NCI-H524 (cell line): ENCODE measurements around the gene DOK3.

Experiments
- DNase-seq, 2 experiments: peaks; one replicate each; lab custom pipeline; 2025; lab: John Stamatoyannopoulos, UW

Gene DOK3

GRCh38 chr5:177468685-177469628 is 40.7 kb downstream of the DOK3 start:
- no peak for DNase-seq

GRCh38 chr5:177468329-177468684 is 41.3 kb downstream of the DOK3 start:
- no peak for DNase-seq

GRCh38 chr5:177467436-177467835 is 42.2 kb downstream of the DOK3 start:
- no peak for DNase-seq

- DNase-seq: no peak
Observed at GRCh38 chr5:177466861-177467260, 42.8 kb downstream of the DOK3 start.

GRCh38 chr5:177465044-177465443 is 44.6 kb downstream of the DOK3 start:
- no peak for DNase-seq

- no peak for DNase-seq
Observed at GRCh38 chr5:177462021-177462670, 47.5 kb downstream of the DOK3 start.

GRCh38 chr5:177459819-177460628 is 49.6 kb downstream of the DOK3 start:
- no peak for DNase-seq

- no peak for DNase-seq
Observed at GRCh38 chr5:177459357-177459756, 50.3 kb downstream of the DOK3 start.

- DNase-seq: peak in 1 of 2 experiments; percentile 12
Observed at GRCh38 chr5:177458912-177459350, 50.7 kb downstream of the DOK3 start.

GRCh38 chr5:177457852-177458681 is 51.6 kb downstream of the DOK3 start:
- DNase-seq: peak in 1 of 2 experiments; percentile 12

GRCh38 chr5:177456976-177457851 is 52.4 kb downstream of the DOK3 start:
- DNase-seq: peak; percentile 95 to 97

- DNase-seq: no peak
Observed at GRCh38 chr5:177456591-177456964, 53.0 kb downstream of the DOK3 start.

- DNase-seq: peak; percentile 81 to 89
Observed at GRCh38 chr5:177455661-177456590, 53.7 kb downstream of the DOK3 start.

GRCh38 chr5:177455036-177455660 is 54.5 kb downstream of the DOK3 start:
- DNase-seq: peak; percentile 75 to 84

GRCh38 chr5:177454397-177455035 is 55.1 kb downstream of the DOK3 start:
- DNase-seq: peak; percentile 77 to 84

GRCh38 chr5:177453852-177454396 is 55.7 kb downstream of the DOK3 start:
- peak in 1 of 2 experiments; percentile 42 for DNase-seq

GRCh38 chr5:177452688-177453638 is 56.7 kb downstream of the DOK3 start:
- peak in 1 of 2 experiments; percentile 20 for DNase-seq
